SK-N-SH (cell line): Measurements from ENCODE around the gene PRR33.

Source experiments
- CHD2 ChIP-seq: fragments of 150-350 bp; IDR thresholded peaks from 2 replicates; pipeline ENCODE4 v1.6.1; 2018; ENCODE audit warnings: low read length; ENCODE audit not compliant: partially characterized antibody
- POLR2AphosphoS5 ChIP-seq: IDR thresholded peaks from 2 replicates; pipeline ENCODE4 v1.6.1; 2012; ENCODE audit warnings: low read depth, low read length

- TF ChIP-seq CHD2 (no peak), POLR2AphosphoS5 (no peak)
Observed at GRCh38 chr11:1917523-1918435, 26.1 kb upstream of the PRR33 start.
